GM23338 (cell line): ENCODE data around the gene MFAP3L. TPM values are rescaled to one million over a fixed set of nuclear protein-coding genes. Genes with fewer than 3 reads are reported as not detected.

Experiments
- ATAC-seq: fragments of 200-7000 bp; cut with Tn5 transposase; 3 replicates; pipeline ENCODE4 v1.9.1; 2020
- DNase-seq: peaks from one replicate; pipeline ENCODE4 v3.0.0-alpha.2; 2015; ENCODE audit warnings: low spot score
- H2AFZ ChIP-seq: fragments of 200-600 bp; sonication (generic); 2 replicates; pipeline ENCODE4 v1.8.0; 2016; ENCODE audit warnings: antibody characterized with exemption, mild to moderate bottlenecking, moderate library complexity
- H3F3A ChIP-seq: fragments of 200-600 bp; sonication (generic); replicated peaks from 2 replicates; pipeline ENCODE4 v1.8.0; 2017; ENCODE audit warnings: antibody characterized with exemption, mixed run types, low read depth
- H3K27ac ChIP-seq: fragments of 200-600 bp; sonication (generic); 2 replicates; pipeline ENCODE4 v1.6.1; 2016; ENCODE audit warnings: low read depth
- H3K27me3 ChIP-seq: fragments of 200-600 bp; sonication (generic); 2 replicates; pipeline ENCODE4 v1.8.0; 2016; ENCODE audit warnings: mild to moderate bottlenecking, mixed run types, moderate library complexity; ENCODE audit not compliant: insufficient read depth
- H3K36me3 ChIP-seq: fragments of 200-600 bp; sonication (generic); 2 replicates; pipeline ENCODE4 v1.8.0; 2016; ENCODE audit warnings: mild to moderate bottlenecking; ENCODE audit not compliant: insufficient read depth
- H3K4me1 ChIP-seq: fragments of 200-600 bp; sonication (generic); 2 replicates; pipeline ENCODE4 v1.8.0; 2016; ENCODE audit warnings: mild to moderate bottlenecking, moderate library complexity; ENCODE audit not compliant: insufficient read depth
- H3K4me2 ChIP-seq: fragments of 200-600 bp; sonication (generic); 2 replicates; pipeline ENCODE4 v1.7.1; 2017; ENCODE audit warnings: mixed run types
- H3K4me3 ChIP-seq: fragments of 200-600 bp; sonication (generic); 2 replicates; pipeline ENCODE4 v1.6.1; 2016; ENCODE audit warnings: mixed run types
- H3K79me2 ChIP-seq: fragments of 200-600 bp; sonication (generic); replicated peaks from 2 replicates; pipeline ENCODE4 v1.8.0; 2017; ENCODE audit warnings: mild to moderate bottlenecking; ENCODE audit not compliant: insufficient read depth
- H3K9me2 ChIP-seq: fragments of 200-600 bp; sonication (generic); 2 replicates; pipeline ENCODE4 v1.8.0; 2017; ENCODE audit not compliant: insufficient read depth
- H4K20me1 ChIP-seq: fragments of 200-600 bp; sonication (generic); replicated peaks from 2 replicates; pipeline ENCODE4 v1.8.0; 2017; ENCODE audit warnings: mild to moderate bottlenecking; ENCODE audit not compliant: insufficient read depth
- H3K27ac Mint-ChIP-seq: 2 replicates; pipeline ENCODE4 v1.8.0; 2020; ENCODE audit warnings: inconsistent platforms, mild to moderate bottlenecking, moderate library complexity, mixed read lengths
- H3K27me3 Mint-ChIP-seq: 3 replicates; pipeline ENCODE4 v1.8.0; 2022; ENCODE audit warnings: low read depth, mild to moderate bottlenecking, moderate library complexity, mixed read lengths, inconsistent platforms; ENCODE audit not compliant: insufficient read depth, poor library complexity
- H3K36me3 Mint-ChIP-seq: 3 replicates; pipeline ENCODE4 v1.8.0; 2021; ENCODE audit warnings: low read depth, mild to moderate bottlenecking, inconsistent platforms, moderate library complexity, mixed read lengths
- H3K4me1 Mint-ChIP-seq: 3 replicates; pipeline ENCODE4 v1.8.0; 2020; ENCODE audit warnings: mild to moderate bottlenecking, inconsistent platforms, mixed read lengths
- H3K4me3 Mint-ChIP-seq: 3 replicates; pipeline ENCODE4 v1.8.0; 2021; ENCODE audit warnings: moderate library complexity, mild to moderate bottlenecking, inconsistent platforms, mixed read lengths
- H3K9me3 Mint-ChIP-seq: 3 replicates; pipeline ENCODE4 v1.8.0; 2020; ENCODE audit warnings: moderate library complexity, mild to moderate bottlenecking, inconsistent platforms, mixed read lengths
- CREB1 ChIP-seq: fragments of 250-450 bp; sonication (Bioruptor Pico); IDR thresholded peaks from 2 replicates; pipeline ENCODE4 v1.5.0; 2020; ENCODE audit warnings: low read depth, mild to moderate bottlenecking, moderate library complexity
- ETS1 ChIP-seq: IDR thresholded peaks from 2 replicates; pipeline ENCODE4 v1.6.1; 2016; ENCODE audit warnings: antibody characterized with exemption
- JUNB ChIP-seq: IDR thresholded peaks from one replicate; pipeline ENCODE4 v1.6.1; 2016; ENCODE audit warnings: antibody characterized with exemption; ENCODE audit not compliant: unreplicated experiment
- POLR2AphosphoS5 ChIP-seq: IDR thresholded peaks from 2 replicates; pipeline ENCODE4 v1.6.1; 2016; ENCODE audit warnings: antibody characterized with exemption, low read depth
- ZNF114 ChIP-seq: fragments of 250-450 bp; sonication (Bioruptor Pico); IDR thresholded peaks from 2 replicates; pipeline ENCODE4 v1.5.0; 2020; ENCODE audit warnings: mild to moderate bottlenecking, moderate library complexity
- ZNF462 ChIP-seq: fragments of 250-450 bp; sonication (Bioruptor Pico); IDR thresholded peaks from 2 replicates; pipeline ENCODE4 v1.5.0; 2020; ENCODE audit warnings: mild to moderate bottlenecking, moderate library complexity
- polyA plus RNA-seq: library from polyadenylated mRNA; unstranded; fragments of >200 nt; fragmentation: Nextera tagmentation; extraction: Ambion mirVana; gene quantifications from 2 replicates; pipeline ENCODE4 v1.2.1, GENCODE V29; 2016
- total RNA-seq: library from RNA; depleted of rRNA; stranded (reverse); fragments of >200 nt; shearing (Covaris generic); gene quantifications from 2 replicates; pipeline ENCODE4 v1.2.3, GENCODE V29; 2014

The MFAP3L gene
- total and polyA plus RNA-seq, 2 experiments from 2014 or later = 3.4 to 7.9 TPM

DNA sequence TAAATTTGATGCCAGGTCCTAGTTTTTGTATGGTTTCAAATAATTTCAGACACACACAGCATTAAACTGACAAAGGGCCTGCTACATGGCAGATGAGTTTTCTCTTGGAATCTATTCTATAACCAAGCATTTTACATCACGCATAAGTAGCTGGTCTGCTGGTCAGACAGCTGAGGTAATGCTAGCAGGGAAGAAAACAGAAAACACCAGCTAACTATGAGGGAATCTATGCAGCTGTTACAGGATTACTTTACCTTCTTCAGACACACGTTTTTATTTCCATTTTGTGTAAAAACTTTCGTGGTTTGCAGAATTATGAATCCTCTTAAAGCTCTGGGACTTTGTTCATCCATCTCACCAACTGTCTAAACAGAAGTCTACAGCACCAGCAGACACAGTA is 42.0 kb downstream of the MFAP3L start (continued):
- TF ChIP-seq ZNF462 (no peak), POLR2AphosphoS5 (no peak), JUNB (no peak)

DNA sequence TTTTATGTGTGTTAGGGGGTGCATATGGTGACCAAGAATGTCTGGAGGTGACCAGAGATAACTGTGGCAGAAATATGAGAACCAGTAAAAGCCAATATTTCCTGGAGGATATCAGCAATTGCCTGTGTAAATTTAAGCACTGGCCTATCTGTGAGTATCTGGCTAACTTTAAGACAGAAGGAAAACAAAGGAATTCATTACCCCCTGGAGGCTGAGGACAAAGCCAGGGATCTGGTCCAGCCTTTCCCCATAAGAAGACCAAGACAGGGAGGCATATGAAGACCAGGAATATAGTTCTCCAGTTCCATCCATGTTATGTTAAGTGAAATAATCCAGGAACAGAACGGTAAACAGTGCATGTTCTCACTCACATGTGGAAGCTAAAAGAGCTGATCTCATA is 49.2 kb downstream of the MFAP3L start:
- Histone ChIP-seq H3K79me2 (no peaks in the 10 kb centered on the region), H3K27me3 (no peaks in the 10 kb centered on the region), H3K4me3 (no peak overlapping the region), H3K36me3 (no peaks in the 10 kb centered on the region), H4K20me1 (no peaks in the 10 kb centered on the region), H3K27ac (no peak overlapping the region), H3K4me2 (no peak overlapping the region), H3K4me1 (0 out of 2 replicates have a peak, but pooled peaks cover 4% of the 10 kb centered on the region), H3K9me2 (no peaks in the 10 kb centered on the region), H2AFZ (peak overlapping the region; percentile 74; the same call in 1 of the 2 replicates), H3F3A (no peaks in the 10 kb centered on the region)
- TF ChIP-seq ZNF462 = no peak
- TF ChIP-seq JUNB = no peak
- TF ChIP-seq CREB1 = no peak
- TF ChIP-seq ETS1 = no peak
- TF ChIP-seq ZNF114 (CRISPR knock-in tag) = no peak
- Mint-ChIP-seq H3K27ac (no peak overlapping the region), H3K36me3 (no peaks in the 10 kb centered on the region), H3K4me1 (peaks cover 9% of the 10 kb centered on the region), H3K9me3 (no peaks in the 10 kb centered on the region), H3K4me3 (no peak overlapping the region), H3K27me3 (peaks cover 5% of the 10 kb centered on the region)
- peak; percentile 83 for ATAC-seq
- DNase-seq = peak; percentile 50
